Measurements from ENCODE around the gene POT1. TPM values are rescaled to one million over a fixed set of nuclear protein-coding genes. Genes with fewer than 3 reads are reported as not detected.

POT1 gene
- total RNA-seq, 1 donor from 2014 or later: 30.9 TPM

GRCh38 chr7:124773339-124773738, 156.3 kb downstream of the POT1 start:
- no peak for DNase-seq (ENCODE audit: low spot score)

Other genes with a start within 250 kb of the POT1 start
- gene GPR37, start 164.0 kb downstream of the POT1 start, total RNA-seq: 1.6 TPM

Data from ureter (tissue), 1 donor.